SIG-M5 treated with dmso at 0.1 percent for 504 hours (cell line): ENCODE data around the gene OR7C1.
"Not testable (repeated sequence)": the region's sequence is repeated elsewhere in the genome, so short reads cannot be mapped to it uniquely, and the experiment has no call there.

Experiments
- DNase-seq: peaks from one replicate; lab custom pipeline; 2025; ENCODE audit not compliant: unreplicated experiment; lab: John Stamatoyannopoulos, UW

Gene OR7C1

GRCh38 chr19:14768001-14768400 is 67.0 kb downstream of the OR7C1 start:
- no peak for DNase-seq

GRCh38 chr19:14767466-14767971 is 67.5 kb downstream of the OR7C1 start:
- DNase-seq: no peak

DNA sequence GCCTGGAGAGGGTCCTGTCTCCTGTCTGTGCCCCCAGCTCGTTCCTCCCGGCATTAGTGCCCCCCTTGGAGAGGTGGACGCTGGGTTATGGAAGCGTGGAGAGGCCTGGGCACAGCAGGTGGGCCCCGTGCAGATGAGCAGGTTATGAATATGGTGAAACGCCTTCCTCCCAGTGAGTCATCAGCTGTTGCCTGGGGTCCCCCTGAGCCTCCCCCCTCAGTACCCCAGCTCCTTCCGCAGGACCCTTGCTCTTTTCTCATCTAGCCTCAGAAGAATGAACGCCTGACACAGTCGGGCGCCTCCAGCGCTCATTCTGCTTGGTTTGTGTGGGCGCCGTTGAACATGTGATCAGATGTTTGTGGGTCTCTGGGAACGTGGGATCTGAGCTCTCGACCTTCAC is 69.1 kb downstream of the OR7C1 start:
- DNase-seq: not testable (repeated sequence)

GRCh38 chr19:14765403-14765802 is 69.6 kb downstream of the OR7C1 start:
- DNase-seq: not testable (repeated sequence)

DNA sequence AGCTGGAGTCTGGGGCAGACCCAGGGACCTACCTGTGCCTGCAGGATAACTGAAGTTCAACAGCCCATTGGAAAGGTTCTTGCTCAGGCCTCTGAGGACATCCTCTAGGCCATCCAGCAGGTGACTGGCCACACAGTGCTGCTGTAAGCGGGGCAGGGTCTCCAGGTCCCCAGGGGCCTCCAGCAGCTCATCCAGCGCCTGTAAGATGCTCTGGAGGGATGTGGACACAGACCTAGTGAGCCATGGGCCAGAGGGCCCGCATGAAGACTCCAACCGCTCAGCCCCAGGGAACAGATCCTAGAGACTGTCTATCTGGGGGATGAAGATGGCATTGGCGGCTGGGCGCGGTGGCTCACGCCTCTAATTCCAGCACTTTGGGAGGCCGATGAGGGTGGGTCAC is 70.6 kb downstream of the OR7C1 start:
- no peak for DNase-seq

- DNase-seq: no peak
Observed at GRCh38 chr19:14763497-14764145, 71.4 kb downstream of the OR7C1 start.

DNA sequence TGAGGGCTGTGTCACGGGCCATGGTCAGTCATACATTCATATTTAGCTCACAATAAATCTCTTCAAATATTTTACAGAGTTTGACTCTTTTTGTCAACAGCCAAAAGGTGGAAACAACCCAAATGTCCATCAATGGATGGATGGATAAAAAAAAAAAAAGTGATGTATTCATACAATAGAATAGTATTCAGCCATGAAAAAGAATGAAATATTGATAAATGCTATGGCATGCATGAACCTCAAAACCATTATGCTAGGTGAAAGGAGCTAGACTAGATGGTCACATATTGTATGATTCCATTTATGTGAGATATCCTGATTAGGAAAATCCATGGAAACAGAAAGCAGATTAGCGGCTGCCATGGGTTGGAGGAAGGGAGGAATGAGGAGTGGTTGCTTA is 72.9 kb downstream of the OR7C1 start:
- DNase-seq: no peak

- no peak for DNase-seq
Observed at GRCh38 chr19:14761607-14762006, 73.4 kb downstream of the OR7C1 start.

DNA sequence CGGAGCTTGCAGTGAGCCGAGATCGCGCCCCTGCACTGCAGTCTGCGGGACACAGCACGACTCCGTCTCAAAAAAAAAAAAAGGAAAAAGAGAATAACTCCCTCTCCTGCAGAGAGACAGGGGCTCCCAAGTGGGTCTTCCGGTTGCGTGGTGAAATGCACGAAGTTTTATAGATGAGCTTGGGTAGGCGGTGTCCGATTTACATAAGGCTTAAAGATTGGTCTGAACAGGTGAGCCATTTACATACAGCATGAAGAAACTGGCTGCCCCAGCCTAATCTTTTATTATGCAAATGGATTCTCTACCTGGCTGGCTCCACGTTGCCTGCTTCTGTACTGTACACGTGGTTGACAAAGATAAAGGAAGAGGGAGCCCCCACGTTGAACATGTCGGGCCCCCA is 76.2 kb downstream of the OR7C1 start:
- DNase-seq: no peak

GRCh38 chr19:14748601-14749000 is 86.4 kb downstream of the OR7C1 start:
- no peak for DNase-seq
